GM19351 (cell line): Measurements from ENCODE around the gene SERPINF2.
"Not testable (repeated sequence)": the region's sequence is repeated elsewhere in the genome, so short reads cannot be mapped to it uniquely, and the experiment has no call there.

Experiments used
- ATAC-seq: cut with Tn5 transposase; IDR thresholded peaks from one replicate; pipeline ENCODE4 v1.9.1; 2021; ENCODE audit warnings: mild to moderate bottlenecking, moderate library complexity; ENCODE audit not compliant: unreplicated experiment

SERPINF2 gene

DNA sequence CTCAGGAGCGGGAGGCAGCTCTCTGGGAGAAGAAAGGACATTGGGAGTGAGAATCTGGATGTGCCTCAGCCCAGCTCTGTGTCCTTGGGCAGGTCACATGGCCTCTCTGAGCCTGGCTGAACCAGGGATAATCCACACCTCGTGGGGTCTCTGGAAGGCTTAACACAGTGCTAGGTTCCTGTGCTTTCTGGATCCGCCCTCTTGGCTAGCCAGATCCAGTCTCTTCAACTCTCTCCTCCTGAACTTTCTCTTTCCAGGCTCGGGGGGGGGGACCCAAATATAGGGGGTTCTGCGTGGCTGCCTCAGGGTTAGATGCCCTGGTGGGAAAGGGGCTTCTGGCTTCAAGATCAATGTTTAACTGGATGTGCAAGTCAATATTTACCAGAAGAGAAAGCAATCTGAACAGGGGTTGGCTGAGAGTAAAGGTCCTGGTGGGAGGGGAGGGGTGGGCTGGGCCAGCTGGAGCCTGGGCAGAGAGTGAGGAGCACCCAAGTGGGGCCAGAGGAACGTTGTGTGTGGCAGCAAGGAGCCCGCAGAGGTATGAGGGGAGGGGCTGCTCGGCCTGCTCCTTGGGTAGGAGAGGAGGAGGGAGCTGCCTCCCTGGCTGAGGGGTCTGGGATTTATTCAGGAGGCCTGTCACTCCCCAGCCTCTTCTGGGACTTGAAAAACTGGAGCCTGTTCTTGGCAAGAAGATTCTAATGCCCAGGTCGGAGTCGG is at the start of gene SERPINF2:
SERPINF2 (plus strand) TSS at position 501 of the 717 bp plus-strand sequence. CDS start 2,125 bp downstream, outside the sequence.
- ATAC-seq = no peak

DNA sequence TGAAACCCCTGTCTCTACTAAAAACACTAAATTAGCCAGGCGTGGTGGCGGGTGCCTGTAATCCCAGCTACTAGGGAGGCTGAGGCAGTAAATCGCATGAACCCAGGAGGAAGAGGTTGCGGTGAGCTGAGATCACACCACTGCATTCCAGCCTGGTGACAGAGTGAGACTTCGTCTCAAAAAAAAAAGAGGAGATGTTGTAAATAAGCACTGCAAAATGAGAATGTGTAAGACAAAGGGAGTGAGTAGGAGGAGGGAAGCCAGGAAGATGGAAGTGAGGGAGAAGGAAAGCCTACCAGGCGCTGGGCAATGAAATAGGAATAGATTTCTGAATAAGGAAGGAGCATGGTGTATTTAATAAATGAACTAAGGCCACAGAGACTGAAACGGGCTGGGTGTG is 49.3 kb upstream of the SERPINF2 start:
- ATAC-seq = no peak

DNA sequence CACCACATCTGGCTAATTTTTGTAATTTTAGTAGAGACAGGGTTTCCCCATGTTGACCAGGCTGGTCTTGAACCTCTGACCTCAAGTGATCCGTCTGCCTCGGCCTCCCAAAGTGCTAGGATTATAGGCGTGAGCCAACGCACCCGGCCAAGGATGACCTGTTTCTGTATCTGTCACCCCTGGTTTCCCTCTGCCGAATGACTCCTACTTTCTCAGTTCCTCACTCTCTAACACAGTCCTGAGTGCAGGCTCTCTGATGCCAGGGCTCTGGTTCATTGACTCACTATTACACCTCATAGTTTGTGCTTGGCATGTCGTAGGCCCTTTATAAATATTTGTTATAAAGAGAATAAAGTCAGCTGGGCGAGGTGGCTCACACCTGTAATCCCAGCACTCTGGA is 47.3 kb upstream of the SERPINF2 start:
- no peak for ATAC-seq

DNA sequence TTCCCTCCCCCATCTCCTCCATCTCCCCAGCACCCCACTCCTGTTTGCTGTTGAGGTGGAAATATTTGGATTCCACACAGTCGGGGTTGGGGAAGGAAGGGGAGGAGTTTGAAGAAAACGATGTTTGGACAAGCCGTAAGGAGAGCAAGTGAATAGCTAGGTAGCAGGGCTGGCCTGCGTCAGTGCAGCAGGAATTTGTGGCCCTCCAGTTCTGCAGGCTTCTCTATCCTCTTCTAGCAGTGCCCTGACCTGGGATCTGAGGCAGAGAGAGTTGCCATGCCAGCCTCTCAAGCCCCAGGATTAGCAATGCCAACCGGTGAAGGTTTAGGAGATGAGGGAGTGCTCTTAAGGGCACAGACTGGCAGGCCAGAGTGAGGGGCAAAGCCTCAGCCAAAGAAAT is 45.0 kb upstream of the SERPINF2 start:
- ATAC-seq = no peak

DNA sequence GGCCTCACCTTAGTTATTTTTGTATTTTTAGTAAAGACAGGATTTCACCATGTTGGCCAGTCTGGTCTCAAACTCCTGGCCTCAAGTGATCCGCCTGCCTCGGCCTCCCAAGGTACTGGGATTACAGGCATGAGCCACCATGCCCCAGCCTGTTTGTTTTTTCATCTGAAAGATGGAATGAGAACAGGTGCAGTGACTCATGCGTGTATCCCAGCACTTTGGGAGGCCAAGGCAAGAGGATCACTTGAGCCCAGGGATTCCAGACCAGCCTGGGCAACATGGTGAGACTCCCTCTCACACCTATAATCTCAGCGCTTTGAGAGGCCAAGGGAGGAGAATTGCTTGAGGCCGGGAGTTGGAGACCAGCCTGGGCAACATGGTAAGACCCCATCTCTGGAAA is 42.8 kb upstream of the SERPINF2 start:
- not testable (repeated sequence) for ATAC-seq

DNA sequence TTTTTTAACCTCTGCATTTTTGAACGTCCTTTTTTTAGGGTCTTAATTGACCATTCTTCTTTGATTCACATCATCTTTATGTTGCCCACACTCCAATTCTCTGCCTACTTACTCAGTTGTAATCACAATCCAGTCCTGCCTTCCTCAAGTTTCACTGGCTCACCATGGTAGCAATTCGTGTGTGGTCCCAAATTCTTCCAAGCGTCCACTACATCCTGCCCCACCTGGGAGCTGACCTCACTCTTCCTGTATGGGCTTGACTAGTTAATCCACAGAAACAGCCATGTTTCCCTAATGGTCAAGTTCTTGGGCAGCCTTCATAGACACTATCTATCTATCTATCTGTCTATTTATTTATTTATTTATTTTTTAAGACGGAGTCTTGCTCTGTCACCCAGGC is 39.6 kb upstream of the SERPINF2 start:
- no peak for ATAC-seq

DNA sequence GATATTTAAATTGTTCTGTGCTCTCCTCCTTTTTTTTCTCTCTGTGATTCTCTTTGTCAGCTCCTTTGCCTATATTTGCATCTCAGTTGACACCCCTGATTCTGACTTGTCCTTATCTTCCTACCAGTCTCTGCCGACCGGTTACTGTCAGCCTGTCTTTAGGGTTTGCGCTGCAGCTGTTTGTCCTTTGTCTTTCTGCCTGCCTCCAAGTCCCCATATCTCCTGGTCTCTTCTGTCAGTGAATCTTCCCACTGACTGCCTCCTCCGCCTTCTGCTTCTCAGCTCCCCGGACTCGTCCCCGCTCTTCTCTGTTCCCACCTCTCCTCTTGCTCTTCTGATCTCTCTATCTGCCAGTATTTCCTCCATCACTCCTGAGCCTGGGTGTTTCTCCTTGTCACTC is 37.7 kb upstream of the SERPINF2 start:
- ATAC-seq = no peak

DNA sequence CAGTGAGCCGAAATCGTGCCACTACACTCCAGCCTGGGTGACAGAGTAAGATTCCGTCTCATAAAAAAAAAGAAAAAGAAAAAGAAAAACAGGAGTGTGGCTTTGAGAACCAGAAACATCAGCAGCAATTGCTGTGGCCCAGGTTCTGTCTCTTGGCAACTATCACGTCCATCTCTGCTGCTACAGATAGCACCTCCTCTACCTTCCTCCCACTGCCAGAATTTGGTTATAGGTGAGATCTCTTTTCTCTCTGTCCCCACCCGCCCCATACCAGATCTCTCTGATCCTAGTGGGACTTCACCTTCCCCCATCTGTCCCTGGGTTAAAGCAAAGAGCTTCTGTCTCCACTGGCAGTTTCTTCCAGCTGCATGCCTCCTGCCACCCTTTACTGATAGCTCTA is 35.6 kb upstream of the SERPINF2 start:
- ATAC-seq = no peak

DNA sequence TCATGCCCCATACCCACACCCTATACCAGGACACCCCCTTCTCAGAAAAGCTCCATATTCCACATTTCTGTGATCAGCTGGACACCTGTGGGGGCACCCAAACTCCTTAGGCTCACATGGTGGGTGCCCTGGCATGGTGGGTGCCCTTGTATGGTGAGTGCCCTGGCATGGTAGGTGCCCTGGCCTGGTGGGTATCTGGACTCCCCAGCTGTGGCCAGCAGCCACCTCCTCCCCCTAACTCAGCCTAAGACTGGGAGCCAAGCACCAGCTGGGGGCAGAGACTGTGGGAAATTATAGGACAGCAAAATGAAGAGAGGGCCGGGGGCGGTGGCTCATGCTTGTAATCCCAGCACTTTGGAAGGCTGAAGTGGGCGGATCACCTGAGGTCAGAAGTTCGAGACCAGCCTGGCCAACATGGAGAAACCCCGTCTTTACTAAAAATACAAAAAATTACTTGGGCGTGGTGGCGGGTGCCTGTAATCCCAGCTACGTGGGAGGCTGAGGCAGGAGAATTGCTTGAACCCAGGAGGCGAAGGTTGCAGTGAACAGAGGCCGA is 33.8 kb upstream of the SERPINF2 start:
- not testable (repeated sequence) for ATAC-seq

DNA sequence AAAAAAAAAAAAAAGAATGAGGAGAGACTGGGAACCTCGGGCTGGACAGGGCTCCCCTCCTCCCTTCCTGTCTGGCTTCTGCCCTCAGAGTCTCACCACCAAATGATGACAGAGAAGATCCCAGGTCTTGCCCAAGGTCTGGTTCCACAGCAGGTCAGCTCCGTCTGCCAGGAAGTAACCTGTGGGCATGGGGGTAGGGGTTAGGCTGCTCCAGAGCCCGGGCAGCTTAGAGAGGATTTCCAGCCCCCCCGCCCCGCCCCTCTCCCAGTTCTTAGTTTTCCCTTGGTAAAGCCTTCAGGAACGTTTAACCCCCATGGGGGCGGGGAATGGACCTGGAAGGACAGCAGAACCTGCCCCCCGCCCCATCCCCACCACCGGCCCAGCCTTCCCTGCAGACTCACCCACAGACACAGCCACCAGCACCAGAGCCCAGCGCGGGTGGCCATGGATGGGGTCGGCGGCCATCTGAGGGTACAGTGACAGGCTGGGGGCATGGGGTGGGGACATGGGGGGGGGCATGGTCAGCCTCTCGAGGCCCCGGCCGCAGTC is 33.2 kb upstream of the SERPINF2 start:
- ATAC-seq = no peak

DNA sequence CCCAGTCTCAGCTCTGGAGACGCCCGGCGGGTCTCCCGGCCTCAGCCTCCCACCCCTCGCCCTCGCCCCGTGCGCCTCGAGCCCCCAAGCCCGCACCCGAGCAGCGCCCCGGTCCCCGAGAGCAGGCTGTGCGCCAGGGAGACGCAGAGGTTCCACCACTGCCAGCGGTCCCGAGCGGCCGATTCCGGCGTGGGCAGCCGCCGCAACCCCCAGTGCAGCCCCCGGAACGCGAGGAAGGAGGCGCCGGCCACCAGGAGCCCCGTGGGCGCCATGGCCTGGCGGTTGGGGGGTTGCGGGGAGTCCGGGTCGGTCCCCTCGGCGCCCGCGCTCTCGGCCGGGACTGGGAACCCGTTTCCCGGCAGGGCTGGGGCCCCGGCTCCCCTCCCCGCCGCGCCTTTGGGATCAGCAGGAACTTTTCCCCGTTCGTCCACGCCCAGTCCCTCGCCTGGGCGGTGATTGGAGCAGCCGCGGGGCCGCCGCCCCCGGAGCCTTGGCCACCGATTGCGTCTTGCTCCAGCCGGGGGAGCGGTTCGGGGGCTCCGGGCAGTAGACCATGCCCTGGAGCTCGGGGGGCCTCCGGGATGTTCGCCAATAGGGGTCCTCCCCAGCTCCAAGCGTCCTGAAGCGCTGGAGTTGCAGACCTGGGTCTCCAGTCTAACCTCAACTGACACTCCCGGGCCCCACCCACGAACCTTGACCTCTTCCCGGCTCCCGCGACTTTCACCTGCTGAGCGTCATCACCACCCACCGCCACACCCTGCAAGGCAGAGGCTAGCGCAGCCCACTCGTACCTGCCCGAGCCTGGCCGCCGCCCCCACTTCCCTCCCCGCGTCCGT is 32.5 kb upstream of the SERPINF2 start, which contains the start of gene TLCD2:
TLCD2 (minus strand) TSS at position 407 of the 836 bp plus-strand sequence; CDS start at position 272, 135 bp downstream.
- no peak for ATAC-seq

DNA sequence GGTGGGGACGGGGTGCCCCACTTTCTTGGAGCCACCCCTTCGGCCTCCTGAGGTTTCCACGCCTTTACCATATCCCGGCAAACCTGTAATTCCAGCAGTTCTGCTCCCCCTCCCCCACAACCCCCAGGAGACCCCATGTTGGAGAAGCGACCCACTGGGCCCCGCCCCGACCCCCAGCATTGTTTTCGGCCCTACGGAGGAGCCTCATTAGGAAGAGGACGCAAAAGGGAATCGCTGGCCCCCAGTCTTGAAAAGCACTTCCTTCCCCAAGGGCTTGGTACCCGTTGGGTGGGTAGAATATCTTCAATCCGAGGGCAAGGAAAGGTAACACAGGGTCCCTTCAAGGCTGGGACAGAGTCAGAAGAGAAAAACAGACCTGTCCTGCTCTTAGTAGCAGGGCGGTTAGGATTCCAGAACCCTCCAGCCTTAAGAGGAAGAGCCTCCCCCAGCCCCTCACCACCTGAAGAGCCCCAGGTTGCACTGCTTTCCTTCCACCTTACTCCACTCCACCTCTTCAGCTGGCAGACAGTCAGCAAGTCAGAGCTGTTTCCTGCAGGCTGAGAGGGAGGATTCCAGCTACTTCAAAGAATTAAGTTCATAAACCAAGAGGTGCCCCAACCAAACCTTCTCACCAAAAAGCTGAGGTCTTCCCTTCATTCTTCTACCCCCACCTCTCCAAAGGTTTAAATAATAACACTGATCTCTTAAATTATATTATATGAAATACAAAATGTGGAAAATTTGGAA is 31.7 kb upstream of the SERPINF2 start:
- no peak for ATAC-seq

DNA sequence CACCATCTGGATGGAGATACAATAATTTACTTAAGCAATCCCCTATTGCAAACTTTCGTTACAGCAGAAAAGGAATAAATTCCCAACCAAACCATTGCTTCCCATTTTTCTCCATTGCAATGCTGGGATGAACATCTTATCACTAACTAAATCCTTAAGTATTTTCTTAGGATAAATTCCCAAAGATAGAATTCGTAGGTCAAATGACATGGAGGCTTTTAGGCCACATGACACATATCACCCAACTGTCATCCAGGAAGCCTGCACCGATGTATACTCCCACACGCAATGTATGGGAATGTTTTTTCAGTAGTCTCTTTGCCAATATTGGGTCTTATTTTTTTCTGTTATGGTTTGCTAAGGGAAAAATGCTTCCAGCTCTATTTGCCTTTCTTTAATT is 30.9 kb upstream of the SERPINF2 start:
- no peak for ATAC-seq

DNA sequence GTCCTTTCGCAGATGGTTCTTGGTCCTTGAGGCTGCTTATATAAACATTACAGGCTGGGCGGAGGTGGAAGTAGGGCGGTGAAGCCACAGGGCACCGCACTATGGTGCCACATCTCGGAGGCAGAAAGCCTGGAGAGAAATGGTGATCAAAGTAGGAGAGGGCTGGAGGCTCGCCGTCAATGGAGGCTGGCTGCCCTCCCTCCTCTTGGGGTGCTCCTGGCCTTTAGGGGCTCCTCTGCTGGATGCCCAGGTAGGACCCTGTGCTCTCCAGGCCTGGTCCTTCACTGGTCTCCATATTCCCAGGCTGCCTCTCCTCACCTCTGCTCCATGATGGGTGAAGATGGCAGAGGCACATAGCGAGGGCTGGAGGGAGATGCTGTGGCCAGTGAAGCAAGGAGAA is 30.4 kb upstream of the SERPINF2 start:
- ATAC-seq = no peak

DNA sequence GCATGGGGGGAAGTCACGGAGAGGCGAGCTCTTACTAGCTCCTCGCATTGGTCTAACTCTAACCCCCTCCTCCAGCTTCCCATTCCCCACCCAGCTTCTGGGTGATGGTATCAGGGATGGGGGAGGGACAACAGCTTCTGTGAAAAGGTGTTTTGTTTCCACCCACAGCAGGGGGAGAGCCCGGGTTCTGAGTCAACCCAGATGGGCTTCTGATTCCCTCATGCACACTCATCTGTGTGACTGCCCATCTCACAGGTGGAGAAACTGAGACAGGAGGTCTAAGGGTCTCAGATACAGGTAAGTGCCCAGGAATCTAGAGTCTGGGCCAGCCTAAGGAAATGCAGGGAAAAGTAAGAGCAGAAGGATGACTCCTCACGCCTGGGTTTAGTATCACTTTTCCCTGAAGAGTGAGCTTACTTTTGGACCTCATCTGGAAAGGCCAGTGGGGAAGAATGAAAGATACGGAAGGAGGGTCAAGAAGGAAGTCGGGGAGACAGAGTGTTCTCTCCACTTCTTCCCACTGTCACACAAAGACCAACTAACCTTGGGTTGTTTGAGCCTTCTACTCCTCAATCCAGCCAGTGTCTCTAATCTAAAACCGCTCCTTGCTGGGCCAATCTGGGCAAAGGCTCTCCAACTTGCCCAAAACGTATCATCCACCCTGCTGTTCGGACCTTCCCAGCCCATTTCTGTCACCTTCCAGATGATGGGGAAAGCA is 29.4 kb upstream of the SERPINF2 start:
- no peak for ATAC-seq

DNA sequence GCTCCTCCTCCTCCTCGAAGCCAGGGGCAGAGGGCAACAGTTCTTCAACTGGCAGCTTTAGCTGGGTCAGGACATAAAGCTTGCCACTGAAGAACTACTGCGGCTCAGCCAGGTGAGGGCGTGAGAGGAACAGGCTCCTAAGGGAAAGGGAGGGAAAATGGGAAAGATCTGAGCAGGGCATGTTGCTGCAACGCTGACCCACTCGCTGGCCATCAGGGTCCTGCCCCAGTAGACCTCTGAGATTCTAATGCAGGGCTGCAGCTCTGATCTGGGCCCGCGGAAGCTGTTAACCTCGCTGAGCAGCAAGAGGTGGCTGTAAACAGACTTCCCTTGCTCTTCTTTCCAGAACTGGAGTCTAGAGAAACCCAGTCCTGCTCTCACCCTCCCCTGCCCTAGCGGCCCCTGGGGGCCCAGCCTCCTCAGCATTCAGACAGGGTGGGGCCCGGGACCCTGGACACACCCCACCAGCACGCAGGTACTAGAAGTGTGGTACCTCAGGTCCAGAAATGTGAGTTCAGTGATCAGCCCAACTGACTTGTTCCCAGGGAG is 28.7 kb upstream of the SERPINF2 start:
- no peak for ATAC-seq

DNA sequence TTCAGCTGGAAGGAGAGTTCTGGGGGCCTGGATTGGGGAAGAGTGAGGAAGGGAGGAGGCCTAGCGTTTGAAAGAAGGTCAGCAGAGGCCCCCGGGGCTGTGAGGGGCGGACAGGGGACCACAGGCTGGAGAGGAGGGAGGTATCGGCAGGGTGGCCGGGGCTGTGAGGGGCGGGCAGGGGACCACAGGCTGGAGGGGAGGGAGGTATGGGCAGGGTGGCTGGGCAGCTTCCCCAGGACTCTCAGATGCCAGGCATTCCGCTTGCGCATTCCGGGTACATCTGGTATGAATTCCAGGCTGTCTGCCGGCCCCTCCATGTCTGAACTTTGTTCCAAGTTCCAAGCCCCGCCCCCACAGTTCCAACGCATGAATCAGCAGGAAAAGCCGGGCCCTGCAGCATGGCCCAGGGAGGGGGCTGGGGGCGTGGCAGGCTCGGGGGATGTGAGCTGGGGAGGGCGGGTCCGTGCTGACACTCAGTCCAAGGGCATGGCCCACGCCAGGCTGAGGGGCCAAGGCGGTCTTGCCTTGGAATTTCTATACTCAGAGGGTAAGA is 28.2 kb upstream of the SERPINF2 start:
- ATAC-seq = no peak

DNA sequence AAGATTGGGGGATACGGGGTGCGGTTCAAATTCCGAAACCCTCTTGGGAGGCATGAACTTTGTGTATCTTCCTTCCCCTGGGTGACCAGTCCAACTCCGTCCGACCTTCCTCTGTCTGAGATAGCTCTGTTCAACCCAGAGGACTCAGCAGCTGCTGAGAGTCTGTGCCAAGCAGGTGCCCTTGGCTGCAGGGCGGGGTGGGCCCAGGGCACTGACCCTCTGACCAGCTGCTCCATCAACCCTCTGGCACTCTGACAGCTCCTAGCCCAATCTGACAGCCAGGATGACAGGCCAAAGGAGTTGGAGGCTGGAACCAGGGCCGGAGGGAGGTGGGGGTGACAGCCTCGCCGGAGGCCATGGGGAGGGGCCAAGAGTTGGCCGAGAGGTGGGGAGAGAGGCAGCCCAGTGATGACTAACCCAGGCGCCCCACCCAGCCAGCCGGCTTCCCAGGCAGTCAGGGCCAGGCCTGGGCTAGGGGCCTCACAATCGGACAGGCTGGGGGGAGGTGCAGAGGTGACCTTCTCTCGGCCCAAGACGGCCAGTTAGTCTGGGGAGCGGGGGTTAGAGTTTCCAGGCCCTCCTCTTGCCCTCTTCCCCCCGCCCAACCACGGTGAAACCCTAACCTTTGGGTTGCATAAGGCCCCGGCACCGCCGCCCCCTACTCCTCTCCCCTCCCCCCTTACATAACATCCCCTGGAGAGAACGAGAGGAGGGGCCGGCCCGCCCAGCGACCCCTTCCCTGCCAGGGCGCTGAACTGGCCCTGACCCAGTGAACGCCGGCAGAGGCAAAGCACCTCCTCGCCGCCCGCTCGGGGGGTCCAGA is 27.5 kb upstream of the SERPINF2 start:
- no peak for ATAC-seq

DNA sequence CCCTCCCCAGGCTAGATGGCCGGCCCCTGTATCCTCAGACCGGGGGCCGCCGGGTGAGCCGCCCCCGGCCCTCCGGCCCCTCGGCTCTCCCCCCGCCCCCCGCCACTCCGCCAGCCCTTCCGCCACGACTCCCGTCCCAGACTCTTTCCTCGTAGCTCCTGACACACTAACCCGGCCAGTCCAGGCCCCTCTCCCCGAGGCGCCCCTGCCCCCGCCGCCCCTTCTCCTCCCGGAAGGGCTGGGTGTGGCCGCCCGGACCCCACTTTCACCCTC is 26.9 kb upstream of the SERPINF2 start:
- no peak for ATAC-seq
